ENCODE measurements around the gene MEIG1.

DNA sequence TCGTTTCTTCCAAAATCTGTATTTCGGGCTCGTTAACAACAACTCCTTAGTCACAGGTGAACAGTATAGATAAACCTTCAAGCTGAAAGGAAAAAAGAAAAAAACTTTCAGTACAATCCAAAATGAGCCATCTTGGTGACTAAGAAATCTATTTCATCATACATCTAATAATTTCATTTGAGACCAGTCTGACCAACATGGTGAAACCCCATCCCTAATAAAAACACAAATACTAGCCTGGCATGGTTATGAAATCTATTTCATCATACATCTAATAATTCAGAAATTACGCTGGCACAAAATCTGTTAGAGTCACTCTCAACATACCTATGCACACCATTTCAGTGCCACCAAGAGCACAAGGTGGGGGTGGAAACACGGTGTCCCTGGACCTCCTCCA is 14.1 kb upstream of the MEIG1 start:
- no peak for TF ChIP-seq REST (IDR thresholded peaks at IDR 0.05; ENCODE audit: insufficient read depth in 1 of 2, low read depth in 2 of 2, low read length in 1 of 2)
- TF ChIP-seq, protein P1, sequence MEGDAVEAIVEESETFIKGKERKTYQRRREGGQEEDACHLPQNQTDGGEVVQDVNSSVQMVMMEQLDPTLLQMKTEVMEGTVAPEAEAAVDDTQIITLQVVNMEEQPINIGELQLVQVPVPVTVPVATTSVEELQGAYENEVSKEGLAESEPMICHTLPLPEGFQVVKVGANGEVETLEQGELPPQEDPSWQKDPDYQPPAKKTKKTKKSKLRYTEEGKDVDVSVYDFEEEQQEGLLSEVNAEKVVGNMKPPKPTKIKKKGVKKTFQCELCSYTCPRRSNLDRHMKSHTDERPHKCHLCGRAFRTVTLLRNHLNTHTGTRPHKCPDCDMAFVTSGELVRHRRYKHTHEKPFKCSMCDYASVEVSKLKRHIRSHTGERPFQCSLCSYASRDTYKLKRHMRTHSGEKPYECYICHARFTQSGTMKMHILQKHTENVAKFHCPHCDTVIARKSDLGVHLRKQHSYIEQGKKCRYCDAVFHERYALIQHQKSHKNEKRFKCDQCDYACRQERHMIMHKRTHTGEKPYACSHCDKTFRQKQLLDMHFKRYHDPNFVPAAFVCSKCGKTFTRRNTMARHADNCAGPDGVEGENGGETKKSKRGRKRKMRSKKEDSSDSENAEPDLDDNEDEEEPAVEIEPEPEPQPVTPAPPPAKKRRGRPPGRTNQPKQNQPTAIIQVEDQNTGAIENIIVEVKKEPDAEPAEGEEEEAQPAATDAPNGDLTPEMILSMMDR (IDR thresholded peaks at IDR 0.05) = no peak
- no peak for TF ChIP-seq POLR2AphosphoS5 (IDR thresholded peaks at IDR 0.05; ENCODE audit: low read depth, low read length)
- no peak for TF ChIP-seq TCF7L2 (IDR thresholded peaks at IDR 0.05; ENCODE audit: low read depth, low read length)
- no peak for TF ChIP-seq SIN3A (IDR thresholded peaks at IDR 0.05; ENCODE audit: borderline replicate concordance, insufficient read depth, low read depth, low read length)
